ENCODE measurements around the gene CBFB. TPM values are rescaled to one million over a fixed set of nuclear protein-coding genes. Genes with fewer than 3 reads are reported as not detected.

CBFB gene
- total and polyA plus RNA-seq, 2 of the 13 experiments (the other 11 are each of a cell fraction or from before 2014, with no cell fraction given) = 22.1 to 70.8 TPM

DNA sequence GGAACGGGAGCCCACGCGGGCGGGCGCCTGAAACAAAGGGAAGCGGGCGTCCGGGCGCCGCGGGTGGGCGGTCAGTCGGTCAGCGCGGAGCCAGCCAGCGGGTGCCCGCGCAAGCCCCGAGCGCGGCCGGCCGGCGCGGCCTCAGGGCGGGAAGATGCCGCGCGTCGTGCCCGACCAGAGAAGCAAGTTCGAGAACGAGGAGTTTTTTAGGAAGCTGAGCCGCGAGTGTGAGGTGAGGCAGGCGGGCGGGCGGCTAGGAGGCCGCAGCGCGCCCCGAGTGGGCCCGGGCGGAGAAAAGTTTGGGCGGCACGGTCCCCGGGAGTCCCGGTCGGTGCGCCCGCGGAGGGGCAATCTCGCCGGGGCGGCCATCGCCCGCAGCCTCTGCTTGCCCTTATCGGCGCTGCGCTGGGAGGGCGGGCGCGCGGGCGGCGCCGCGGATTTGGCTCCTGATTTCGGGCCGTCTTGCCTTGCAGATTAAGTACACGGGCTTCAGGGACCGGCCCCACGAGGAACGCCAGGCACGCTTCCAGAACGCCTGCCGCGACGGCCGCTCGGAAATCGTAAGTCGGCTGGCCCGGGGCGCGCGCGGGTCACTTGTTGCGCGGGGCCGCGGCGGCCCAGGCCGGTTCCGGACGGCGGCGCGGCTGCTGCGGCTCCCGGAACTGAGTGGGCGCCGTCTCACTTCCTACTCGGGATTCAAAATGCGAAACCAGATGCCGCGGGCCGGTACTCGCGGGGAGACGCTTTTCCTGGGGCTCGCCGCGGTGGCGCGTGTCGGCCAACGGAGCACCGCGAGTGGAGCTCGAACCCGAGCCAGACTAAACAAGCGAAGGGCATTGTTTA, 526 bp downstream of the CBFB start (continued):
- TF ChIP-seq, protein P1, sequence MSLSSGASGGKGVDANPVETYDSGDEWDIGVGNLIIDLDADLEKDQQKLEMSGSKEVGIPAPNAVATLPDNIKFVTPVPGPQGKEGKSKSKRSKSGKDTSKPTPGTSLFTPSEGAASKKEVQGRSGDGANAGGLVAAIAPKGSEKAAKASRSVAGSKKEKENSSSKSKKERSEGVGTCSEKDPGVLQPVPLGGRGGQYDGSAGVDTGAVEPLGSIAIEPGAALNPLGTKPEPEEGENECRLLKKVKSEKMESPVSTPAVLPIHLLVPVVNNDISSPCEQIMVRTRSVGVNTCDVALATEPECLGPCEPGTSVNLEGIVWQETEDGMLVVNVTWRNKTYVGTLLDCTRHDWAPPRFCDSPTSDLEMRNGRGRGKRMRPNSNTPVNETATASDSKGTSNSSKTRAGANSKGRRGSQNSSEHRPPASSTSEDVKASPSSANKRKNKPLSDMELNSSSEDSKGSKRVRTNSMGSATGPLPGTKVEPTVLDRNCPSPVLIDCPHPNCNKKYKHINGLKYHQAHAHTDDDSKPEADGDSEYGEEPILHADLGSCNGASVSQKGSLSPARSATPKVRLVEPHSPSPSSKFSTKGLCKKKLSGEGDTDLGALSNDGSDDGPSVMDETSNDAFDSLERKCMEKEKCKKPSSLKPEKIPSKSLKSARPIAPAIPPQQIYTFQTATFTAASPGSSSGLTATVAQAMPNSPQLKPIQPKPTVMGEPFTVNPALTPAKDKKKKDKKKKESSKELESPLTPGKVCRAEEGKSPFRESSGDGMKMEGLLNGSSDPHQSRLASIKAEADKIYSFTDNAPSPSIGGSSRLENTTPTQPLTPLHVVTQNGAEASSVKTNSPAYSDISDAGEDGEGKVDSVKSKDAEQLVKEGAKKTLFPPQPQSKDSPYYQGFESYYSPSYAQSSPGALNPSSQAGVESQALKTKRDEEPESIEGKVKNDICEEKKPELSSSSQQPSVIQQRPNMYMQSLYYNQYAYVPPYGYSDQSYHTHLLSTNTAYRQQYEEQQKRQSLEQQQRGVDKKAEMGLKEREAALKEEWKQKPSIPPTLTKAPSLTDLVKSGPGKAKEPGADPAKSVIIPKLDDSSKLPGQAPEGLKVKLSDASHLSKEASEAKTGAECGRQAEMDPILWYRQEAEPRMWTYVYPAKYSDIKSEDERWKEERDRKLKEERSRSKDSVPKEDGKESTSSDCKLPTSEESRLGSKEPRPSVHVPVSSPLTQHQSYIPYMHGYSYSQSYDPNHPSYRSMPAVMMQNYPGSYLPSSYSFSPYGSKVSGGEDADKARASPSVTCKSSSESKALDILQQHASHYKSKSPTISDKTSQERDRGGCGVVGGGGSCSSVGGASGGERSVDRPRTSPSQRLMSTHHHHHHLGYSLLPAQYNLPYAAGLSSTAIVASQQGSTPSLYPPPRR (CRISPR knock-in tag; IDR thresholded peaks at IDR 0.05; ENCODE audit: borderline replicate concordance) = peak; percentile 22; the same call in 1 of the 2 replicates
- TF ChIP-seq ZNF563 (CRISPR knock-in tag; IDR thresholded peaks at IDR 0.05) (peak; percentile 64), ZNF788 (CRISPR knock-in tag; IDR thresholded peaks at IDR 0.05; ENCODE audit: borderline replicate concordance) (0 out of 2 replicates have a peak, but pooled peaks have one; percentile 36), ELF4 (CRISPR knock-in tag; IDR thresholded peaks at IDR 0.05; ENCODE audit: borderline replicate concordance) (peak; percentile 31; the same call in 1 of the 2 replicates), FOXK2 (IDR thresholded peaks at IDR 0.05) (no peak), ZSCAN21 (CRISPR knock-in tag; IDR thresholded peaks at IDR 0.05; ENCODE audit: borderline replicate concordance) (peak; percentile 21; the same call in 1 of the 2 replicates), YEATS4 (CRISPR knock-in tag; IDR thresholded peaks at IDR 0.05; ENCODE audit: borderline replicate concordance) (peak; percentile 82), ZBTB1 (CRISPR knock-in tag; IDR thresholded peaks at IDR 0.05; ENCODE audit: borderline replicate concordance) (no peak), KLF9 (CRISPR knock-in tag; IDR thresholded peaks at IDR 0.05; ENCODE audit: low read depth) (no peak), ZNF713 (CRISPR knock-in tag; IDR thresholded peaks at IDR 0.05) (no peak), ZNF12 (CRISPR knock-in tag; IDR thresholded peaks at IDR 0.05) (no peak), ATRX (CRISPR knock-in tag; IDR thresholded peaks at IDR 0.05; ENCODE audit: borderline replicate concordance) (no peak), ZZZ3 (CRISPR knock-in tag; IDR thresholded peaks at IDR 0.05; ENCODE audit: borderline replicate concordance) (no peak), KDM4B (CRISPR knock-in tag; IDR thresholded peaks at IDR 0.05) (no peak), KAT7 (CRISPR knock-in tag; IDR thresholded peaks at IDR 0.05; ENCODE audit: borderline replicate concordance) (0 out of 2 replicates have a peak, but pooled peaks have one; percentile 68), ZNF816 (CRISPR knock-in tag; IDR thresholded peaks at IDR 0.05; ENCODE audit: borderline replicate concordance) (0 out of 2 replicates have a peak, but pooled peaks have one; percentile 25), MTA1 (CRISPR knock-in tag; IDR thresholded peaks at IDR 0.05; ENCODE audit: borderline replicate concordance) (peak; percentile 70; the same call in 1 of the 2 replicates), ZNF263 (CRISPR knock-in tag; IDR thresholded peaks at IDR 0.05) (peak; percentile 14), ZNF547 (CRISPR knock-in tag; IDR thresholded peaks at IDR 0.05) (peak; percentile 89), EED (CRISPR knock-in tag; IDR thresholded peaks at IDR 0.05) (peak; percentile 53; the same call in 1 of the 2 replicates)
- TF ChIP-seq, protein P2, sequence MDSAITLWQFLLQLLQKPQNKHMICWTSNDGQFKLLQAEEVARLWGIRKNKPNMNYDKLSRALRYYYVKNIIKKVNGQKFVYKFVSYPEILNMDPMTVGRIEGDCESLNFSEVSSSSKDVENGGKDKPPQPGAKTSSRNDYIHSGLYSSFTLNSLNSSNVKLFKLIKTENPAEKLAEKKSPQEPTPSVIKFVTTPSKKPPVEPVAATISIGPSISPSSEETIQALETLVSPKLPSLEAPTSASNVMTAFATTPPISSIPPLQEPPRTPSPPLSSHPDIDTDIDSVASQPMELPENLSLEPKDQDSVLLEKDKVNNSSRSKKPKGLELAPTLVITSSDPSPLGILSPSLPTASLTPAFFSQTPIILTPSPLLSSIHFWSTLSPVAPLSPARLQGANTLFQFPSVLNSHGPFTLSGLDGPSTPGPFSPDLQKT (CRISPR knock-in tag; IDR thresholded peaks at IDR 0.05; ENCODE audit: borderline replicate concordance) = 0 out of 2 replicates have a peak, but pooled peaks have one; percentile 73
- TF ChIP-seq, protein P3, sequence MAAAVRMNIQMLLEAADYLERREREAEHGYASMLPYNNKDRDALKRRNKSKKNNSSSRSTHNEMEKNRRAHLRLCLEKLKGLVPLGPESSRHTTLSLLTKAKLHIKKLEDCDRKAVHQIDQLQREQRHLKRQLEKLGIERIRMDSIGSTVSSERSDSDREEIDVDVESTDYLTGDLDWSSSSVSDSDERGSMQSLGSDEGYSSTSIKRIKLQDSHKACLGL (CRISPR knock-in tag; IDR thresholded peaks at IDR 0.05) = peak; percentile 78; the same call in 1 of the 2 replicates
